GM12873 (cell line): Measurements from ENCODE around the gene INTS6L.

Experiments
- CTCF ChIP-seq: IDR thresholded peaks from 2 replicates; pipeline ENCODE4 v1.5.1; 2012; ENCODE audit warnings: low read depth, mild to moderate bottlenecking, moderate library complexity, low read length, control low read depth; ENCODE audit not compliant: insufficient read depth; ENCODE audit errors: missing control alignments

INTS6L gene

DNA sequence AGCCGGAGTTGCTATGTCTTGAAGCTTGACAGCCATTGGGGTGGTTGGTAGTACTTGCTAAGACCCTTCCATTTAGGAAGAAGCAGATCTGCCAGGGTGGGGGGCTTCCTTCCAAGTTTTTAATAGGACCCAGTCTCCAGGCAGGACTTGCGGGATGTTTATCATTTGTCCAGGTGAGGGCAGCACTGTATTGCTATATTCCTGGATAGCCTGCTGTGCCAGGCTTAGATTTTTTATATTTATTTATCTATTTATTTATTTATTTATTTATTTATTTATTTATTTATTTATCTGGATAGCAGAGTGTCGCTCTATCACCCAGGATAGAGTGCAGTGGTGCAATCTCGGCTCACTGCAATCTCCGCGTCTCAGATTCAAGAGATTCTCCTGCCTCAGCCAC lies 105.5 kb downstream of the INTS6L start:
- TF ChIP-seq CTCF: no peak

GRCh38 chrX:135629342-135629741 lies 108.9 kb downstream of the INTS6L start:
- TF ChIP-seq CTCF: no peak
